SK-N-SH (cell line): ENCODE measurements around the gene NLGN1. TPM values are rescaled to one million over a fixed set of nuclear protein-coding genes. Genes with fewer than 3 reads are reported as not detected.

Experiments
- CTCF ChIA-PET: fragments of 300-600, 350-600 bp; formaldehyde crosslinking; extraction: SDS; loops from one replicate; lab custom pipeline; 2021; lab: Yijun Ruan, JAX
- POLR2A ChIA-PET: fragments of 350-600 bp; sonication (Branson Sonifier 250); formaldehyde crosslinking; extraction: SDS; loops from one replicate; lab custom pipeline; 2020; ENCODE audit warnings: antibody characterized with exemption, inconsistent platforms; lab: Yijun Ruan, JAX
- DNase-seq: peaks from one replicate; pipeline ENCODE4 v3.0.0; 2012
- H2AFZ ChIP-seq: fragments of 200-600 bp; sonication (generic); 2 replicates; pipeline ENCODE4 v1.8.1; 2016; ENCODE audit warnings: antibody characterized with exemption, mild to moderate bottlenecking, low read depth
- H3F3A ChIP-seq: fragments of 200-600 bp; sonication (generic); replicated peaks from 2 replicates; pipeline ENCODE3; 2016; ENCODE audit warnings: antibody characterized with exemption, mild to moderate bottlenecking; ENCODE audit not compliant: insufficient read depth
- H3K27ac ChIP-seq, 2 experiments: fragments of 200-500 bp in 1 of 2; fragments of 200-600 bp in 1 of 2; sonication (Bioruptor generic) in 1 of 2; sonication (generic), shearing (Covaris generic) in 1 of 2; 2 replicates each; pipeline versions ENCODE4 v1.5.1 to v1.6.1; 2014 to 2016; ENCODE audit warnings: low read depth in 2 of 2, inconsistent platforms in 1 of 2, low read length in 1 of 2, mild to moderate bottlenecking in 1 of 2, mixed read lengths in 1 of 2
- H3K27me3 ChIP-seq: fragments of 200-600 bp; sonication (generic), shearing (Covaris generic); 2 replicates; pipeline ENCODE4 v1.6.1; 2016; ENCODE audit warnings: mixed run types; ENCODE audit not compliant: insufficient read depth
- H3K36me3 ChIP-seq, 2 experiments: fragments of 200-500 bp in 1 of 2; fragments of 200-600 bp in 1 of 2; sonication (Bioruptor generic) in 1 of 2; sonication (generic) in 1 of 2; replicated peaks in 1 of 2; 2 replicates each; pipeline versions ENCODE3 to v1.5.1; 2014 to 2016; ENCODE audit warnings: low read length in 1 of 2, mild to moderate bottlenecking in 1 of 2; ENCODE audit not compliant: insufficient read depth in 2 of 2, control insufficient read depth in 1 of 2
- H3K4me1 ChIP-seq, 2 experiments: fragments of 200-500 bp in 1 of 2; fragments of 200-600 bp in 1 of 2; sonication (Bioruptor generic) in 1 of 2; sonication (generic), shearing (Covaris generic) in 1 of 2; 2 replicates each; pipeline versions ENCODE4 v1.5.1 to v1.6.1; 2014 to 2016; ENCODE audit warnings: low read depth in 1 of 2, low read length in 1 of 2, mixed run types in 1 of 2; ENCODE audit not compliant: insufficient read depth in 2 of 2, control insufficient read depth in 1 of 2
- H3K4me2 ChIP-seq: fragments of 200-600 bp; sonication (generic), shearing (Covaris generic); 2 replicates; pipeline ENCODE4 v1.6.1; 2017; ENCODE audit warnings: mixed run types
- H3K4me3 ChIP-seq, 2 experiments: fragments of 200-500 bp in 1 of 2; fragments of 200-600 bp in 1 of 2; sonication (Bioruptor generic) in 1 of 2; sonication (generic), shearing (Covaris generic) in 1 of 2; 2 replicates each; pipeline versions ENCODE4 v1.5.1 to v1.8.1; 2014 to 2016; ENCODE audit warnings: low read depth in 2 of 2, inconsistent platforms in 1 of 2, low read length in 1 of 2, mild to moderate bottlenecking in 1 of 2, mixed read lengths in 1 of 2, moderate library complexity in 1 of 2
- H3K79me2 ChIP-seq: fragments of 200-600 bp; sonication (generic); 2 replicates; pipeline ENCODE4 v1.8.1; 2017; ENCODE audit warnings: mild to moderate bottlenecking; ENCODE audit not compliant: insufficient read depth
- H3K9ac ChIP-seq: fragments of 200-600 bp; sonication (generic); 2 replicates; pipeline ENCODE4 v1.6.1; 2017; ENCODE audit warnings: mixed run types
- H3K9me2 ChIP-seq: fragments of 200-600 bp; sonication (generic); 2 replicates; pipeline ENCODE4 v1.6.1; 2017; ENCODE audit warnings: mixed run types
- H3K9me3 ChIP-seq: fragments of 200-600 bp; sonication (generic); 2 replicates; pipeline ENCODE4 v1.6.1; 2017; ENCODE audit warnings: mixed run types, mild to moderate bottlenecking, moderate library complexity
- H4K20me1 ChIP-seq: fragments of 200-600 bp; sonication (generic); 2 replicates; pipeline ENCODE4 v1.6.1; 2017; ENCODE audit warnings: mild to moderate bottlenecking, mixed run types; ENCODE audit not compliant: insufficient read depth
- CHD2 ChIP-seq: fragments of 150-350 bp; IDR thresholded peaks from 2 replicates; pipeline ENCODE4 v1.6.1; 2018; ENCODE audit warnings: low read length; ENCODE audit not compliant: partially characterized antibody
- EP300 ChIP-seq, 2 experiments: IDR thresholded peaks; 2 replicates each; pipeline versions ENCODE4 v1.4.0 to v1.6.1; 2012; ENCODE audit warnings: borderline replicate concordance in 1 of 2, low read depth in 1 of 2, low read length in 1 of 2
- FOXJ3 ChIP-seq: sonication (generic); formaldehyde crosslinking; IDR thresholded peaks from 2 replicates; pipeline ENCODE4 v1.5.1; 2020; ENCODE audit warnings: mild to moderate bottlenecking, missing genetic modification reagents
- JUND ChIP-seq: IDR thresholded peaks from 2 replicates; pipeline ENCODE4 v1.4.0; 2012
- NRF1 ChIP-seq: IDR thresholded peaks from 2 replicates; pipeline ENCODE4 v1.6.1; 2012; ENCODE audit warnings: low read depth, mild to moderate bottlenecking, low read length
- SIN3A ChIP-seq: IDR thresholded peaks from 2 replicates; pipeline ENCODE4 v1.6.1; 2012; ENCODE audit warnings: low read depth, mild to moderate bottlenecking, low read length, moderate library complexity, borderline replicate concordance
- SMC3 ChIP-seq: IDR thresholded peaks from 2 replicates; pipeline ENCODE4 v1.6.1; 2012; ENCODE audit warnings: low read depth, low read length, improper control_type of control experiment
- TAF1 ChIP-seq: IDR thresholded peaks from 2 replicates; pipeline ENCODE4 v1.6.1; 2012; ENCODE audit warnings: low read depth, mild to moderate bottlenecking, low read length, moderate library complexity, borderline replicate concordance
- TCF12 ChIP-seq: IDR thresholded peaks from 2 replicates; pipeline ENCODE4 v1.4.0; 2012
- WGBS: methylation state at CpG from one replicate; pipeline ENCODE4 v1.1.6; 2017; ENCODE audit warnings: low lambda C conversion rate; 5-methylcytosine and 5-hydroxymethylcytosine counted together
- polyA plus RNA-seq, 3 experiments: library from polyadenylated mRNA; depleted of rRNA; stranded (reverse); fragments of >200 nt; gene quantifications; 2 replicates each; pipeline ENCODE4 v1.2.3, GENCODE V29; 2012
- TF ChIP-seq, protein P1 (sequence below): IDR thresholded peaks from 2 replicates; pipeline ENCODE4 v1.4.0; 2012; ENCODE audit warnings: low read depth
- TF ChIP-seq, protein P2 (sequence below): IDR thresholded peaks from 2 replicates; pipeline ENCODE4 v1.4.0; 2012; ENCODE audit warnings: low read depth, borderline replicate concordance
- TF ChIP-seq, protein P3 (sequence below): IDR thresholded peaks from 2 replicates; pipeline ENCODE4 v1.4.0; 2012; ENCODE audit warnings: low read depth, borderline replicate concordance

The NLGN1 gene
- polyA plus RNA-seq, 1 of the 3 experiments (the other 2 are of a cell fraction), result 1.5 TPM

DNA sequence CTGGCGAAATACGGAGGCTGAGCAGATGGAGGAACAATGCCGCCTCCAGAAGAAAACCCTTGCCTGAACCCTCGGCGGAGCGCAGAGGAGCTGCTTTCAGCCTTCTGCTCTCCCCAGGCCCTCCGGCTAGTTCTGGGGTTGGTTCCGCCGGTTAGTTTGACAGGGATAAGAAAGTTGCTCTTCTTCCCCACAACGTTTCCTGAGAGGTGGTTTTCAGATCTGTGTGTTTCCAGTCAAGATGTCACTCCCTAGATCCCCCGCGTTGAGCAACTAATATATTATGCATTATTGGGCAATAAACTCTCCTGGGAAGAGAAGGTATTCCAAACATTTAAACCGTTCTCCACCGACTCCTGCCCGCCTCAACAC, 551 bp downstream of the NLGN1 start:
- Histone ChIP-seq H3K36me3 (no peaks in the 10 kb centered on the region), H4K20me1 (no peaks in the 10 kb centered on the region), H3K27me3 (0 out of 2 replicates have a peak, but pooled peaks cover 5% of the 10 kb centered on the region), H3K79me2 (no peaks in the 10 kb centered on the region), H2AFZ (peak overlapping the region; percentile 96; the same call in 1 of the 2 replicates), H3K4me3 (peak overlapping the region; percentile 63 to 75), H3K4me2 (peak overlapping the region; percentile 74), H3K9me2 (no peaks in the 10 kb centered on the region), H3K9ac (peak overlapping the region; percentile 47; the same call in 1 of the 2 replicates), H3K4me1 (peaks cover 0 to 20% of the 10 kb centered on the region in 2 experiments; a peak in 2 of 4 replicates), H3K9me3 (no peaks in the 10 kb centered on the region), H3F3A (peaks cover 13% of the 10 kb centered on the region), H3K27ac (peak overlapping the region; percentile 19 to 50; a peak in 2 of 4 replicates)
- CTCF ChIA-PET, result interaction anchor here (1.0 to 5.8 kb wide), 2 partner anchors 13 to 17 kb away, joined by 3 to 24 read pairs; no protein-coding TSS in a partner anchor
- POLR2A ChIA-PET, result no interaction called here
- no peak for DNase-seq
- 27% methylated on average over 12 of the region's 15 CpGs for WGBS
- TF ChIP-seq TAF1, result no peak

DNA sequence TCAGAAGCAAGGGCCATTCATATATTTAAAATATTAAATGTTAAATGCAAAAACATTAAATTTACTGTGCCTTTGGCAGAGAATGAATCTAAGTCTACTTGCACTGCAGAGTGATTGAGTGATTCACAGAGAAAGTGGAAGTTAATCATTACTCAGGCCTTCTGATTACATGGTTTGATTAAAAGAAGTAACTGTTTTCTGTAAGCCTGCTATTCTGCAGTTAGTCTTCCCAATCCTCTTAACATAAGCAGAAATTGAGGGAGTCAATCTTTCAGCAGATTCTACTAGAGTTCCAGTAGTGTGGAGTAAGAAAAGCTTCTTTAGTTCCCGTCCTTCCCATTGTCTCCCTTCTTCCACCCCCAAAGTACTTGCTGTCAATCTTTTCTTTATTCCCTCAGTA, 1.5 kb downstream of the NLGN1 start:
- WGBS, result 58% methylated on average over 1 of the region's 1 CpG
- H3K4me3 ChIP-seq, result no peak overlapping the region
- peaks cover 0 to 20% of the 10 kb centered on the region in 2 experiments; a peak in 2 of 4 replicates for H3K4me1 ChIP-seq
- DNase-seq, result no peak
- no peak overlapping the region for H3K9ac ChIP-seq
- 0 out of 2 replicates have a peak, but pooled peaks cover 5% of the 10 kb centered on the region for H3K27me3 ChIP-seq
- H3K79me2 ChIP-seq, result no peaks in the 10 kb centered on the region
- no peak overlapping the region for H3K4me2 ChIP-seq
- H3K9me2 ChIP-seq, result no peaks in the 10 kb centered on the region
- no peak for TF ChIP-seq CHD2
- no peak for TF ChIP-seq NRF1
- TF ChIP-seq SIN3A, result no peak
- no peak for TF ChIP-seq TCF12
- TF ChIP-seq FOXJ3 (CRISPR knock-in tag), result no peak
- TF ChIP-seq, protein P1, sequence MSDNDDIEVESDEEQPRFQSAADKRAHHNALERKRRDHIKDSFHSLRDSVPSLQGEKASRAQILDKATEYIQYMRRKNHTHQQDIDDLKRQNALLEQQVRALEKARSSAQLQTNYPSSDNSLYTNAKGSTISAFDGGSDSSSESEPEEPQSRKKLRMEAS, result no peak
- TF ChIP-seq SMC3, result no peak
- TF ChIP-seq EP300 (IDR thresholded peaks at IDR 0.05; ENCODE audit: borderline replicate concordance in 1 of 2, low read depth in 1 of 2, low read length in 1 of 2), result no peak
- TF ChIP-seq, protein P2, sequence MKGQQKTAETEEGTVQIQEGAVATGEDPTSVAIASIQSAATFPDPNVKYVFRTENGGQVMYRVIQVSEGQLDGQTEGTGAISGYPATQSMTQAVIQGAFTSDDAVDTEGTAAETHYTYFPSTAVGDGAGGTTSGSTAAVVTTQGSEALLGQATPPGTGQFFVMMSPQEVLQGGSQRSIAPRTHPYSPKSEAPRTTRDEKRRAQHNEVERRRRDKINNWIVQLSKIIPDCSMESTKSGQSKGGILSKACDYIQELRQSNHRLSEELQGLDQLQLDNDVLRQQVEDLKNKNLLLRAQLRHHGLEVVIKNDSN, result no peak
- TF ChIP-seq, protein P3, sequence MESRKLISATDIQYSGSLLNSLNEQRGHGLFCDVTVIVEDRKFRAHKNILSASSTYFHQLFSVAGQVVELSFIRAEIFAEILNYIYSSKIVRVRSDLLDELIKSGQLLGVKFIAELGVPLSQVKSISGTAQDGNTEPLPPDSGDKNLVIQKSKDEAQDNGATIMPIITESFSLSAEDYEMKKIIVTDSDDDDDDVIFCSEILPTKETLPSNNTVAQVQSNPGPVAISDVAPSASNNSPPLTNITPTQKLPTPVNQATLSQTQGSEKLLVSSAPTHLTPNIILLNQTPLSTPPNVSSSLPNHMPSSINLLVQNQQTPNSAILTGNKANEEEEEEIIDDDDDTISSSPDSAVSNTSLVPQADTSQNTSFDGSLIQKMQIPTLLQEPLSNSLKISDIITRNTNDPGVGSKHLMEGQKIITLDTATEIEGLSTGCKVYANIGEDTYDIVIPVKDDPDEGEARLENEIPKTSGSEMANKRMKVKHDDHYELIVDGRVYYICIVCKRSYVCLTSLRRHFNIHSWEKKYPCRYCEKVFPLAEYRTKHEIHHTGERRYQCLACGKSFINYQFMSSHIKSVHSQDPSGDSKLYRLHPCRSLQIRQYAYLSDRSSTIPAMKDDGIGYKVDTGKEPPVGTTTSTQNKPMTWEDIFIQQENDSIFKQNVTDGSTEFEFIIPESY, result no peak
- no peak for TF ChIP-seq JUND
- H2AFZ ChIP-seq, result no peak overlapping the region
- no peaks in the 10 kb centered on the region for H3K36me3 ChIP-seq
- ChIA-PET POLR2A (no interaction called here), CTCF (interaction anchor here (5.8 kb wide), 1 partner anchor 12 kb away, joined by 24 read pairs; no protein-coding TSS in a partner anchor)
- H3K27ac ChIP-seq, result no peak overlapping the region
- H4K20me1 ChIP-seq, result no peaks in the 10 kb centered on the region
- no peaks in the 10 kb centered on the region for H3K9me3 ChIP-seq
- peaks cover 12% of the 10 kb centered on the region for H3F3A ChIP-seq
